Thoracic aorta (tissue), 2 donors: ENCODE data around the gene KLHL2. TPM values are rescaled to one million over a fixed set of nuclear protein-coding genes. Genes with fewer than 3 reads are reported as not detected.

Experiments used
- ATAC-seq: fragments of 150-250 bp; one replicate; pipeline ENCODE4 v1.8.0; 2017; ENCODE audit warnings: low read depth; ENCODE audit not compliant: insufficient number of reproducible peaks, low FRiP score
- DNase-seq: peaks from one replicate; pipeline ENCODE4 v3.0.0-alpha.2; 2020; ENCODE audit warnings: low spot score
- H3K27ac ChIP-seq, 2 donors: fragments of 200-600 bp; sonication (generic); 1 replicate in 1 of 2; 2 replicates in 1 of 2; pipeline ENCODE4 v1.5.1; 2016; ENCODE audit warnings: mild to moderate bottlenecking in 2 of 2, moderate library complexity in 2 of 2
- H3K27me3 ChIP-seq: fragments of 200-600 bp; sonication (generic); replicated peaks from 2 replicates; pipeline ENCODE4 v1.6.0; 2016; ENCODE audit warnings: mild to moderate bottlenecking; ENCODE audit not compliant: insufficient read depth
- H3K36me3 ChIP-seq: fragments of 200-600 bp; sonication (generic); one replicate; pipeline ENCODE4 v1.5.1; 2016
- H3K4me1 ChIP-seq, 2 donors: fragments of 200-600 bp; sonication (generic); 1 replicate in 1 of 2; 2 replicates in 1 of 2; pipeline versions ENCODE4 v1.5.1 to v1.6.0; 2016; ENCODE audit warnings: low read depth in 2 of 2, mild to moderate bottlenecking in 1 of 2; ENCODE audit not compliant: control insufficient read depth in 1 of 2
- H3K4me3 ChIP-seq: fragments of 200-600 bp; sonication (generic); 2 replicates; pipeline ENCODE4 v1.5.1; 2016; ENCODE audit warnings: mild to moderate bottlenecking
- H3K9me3 ChIP-seq: fragments of 200-600 bp; sonication (generic); 2 replicates; pipeline ENCODE4 v1.5.1; 2016
- CTCF ChIP-seq: fragments of 200-600 bp; sonication (generic); IDR thresholded peaks from one replicate; pipeline ENCODE4 v1.5.1; 2019; ENCODE audit warnings: antibody characterized with exemption
- total RNA-seq, 2 donors: library from RNA; depleted of rRNA; stranded (reverse); fragments of >200 nt; gene quantifications; one replicate each; pipeline versions ENCODE4 v1.1.0 to v1.2.3, GENCODE V29; 2016

Gene KLHL2
- total RNA-seq, 2 donors from 2014 or later, result 13.5 to 48.2 TPM

DNA sequence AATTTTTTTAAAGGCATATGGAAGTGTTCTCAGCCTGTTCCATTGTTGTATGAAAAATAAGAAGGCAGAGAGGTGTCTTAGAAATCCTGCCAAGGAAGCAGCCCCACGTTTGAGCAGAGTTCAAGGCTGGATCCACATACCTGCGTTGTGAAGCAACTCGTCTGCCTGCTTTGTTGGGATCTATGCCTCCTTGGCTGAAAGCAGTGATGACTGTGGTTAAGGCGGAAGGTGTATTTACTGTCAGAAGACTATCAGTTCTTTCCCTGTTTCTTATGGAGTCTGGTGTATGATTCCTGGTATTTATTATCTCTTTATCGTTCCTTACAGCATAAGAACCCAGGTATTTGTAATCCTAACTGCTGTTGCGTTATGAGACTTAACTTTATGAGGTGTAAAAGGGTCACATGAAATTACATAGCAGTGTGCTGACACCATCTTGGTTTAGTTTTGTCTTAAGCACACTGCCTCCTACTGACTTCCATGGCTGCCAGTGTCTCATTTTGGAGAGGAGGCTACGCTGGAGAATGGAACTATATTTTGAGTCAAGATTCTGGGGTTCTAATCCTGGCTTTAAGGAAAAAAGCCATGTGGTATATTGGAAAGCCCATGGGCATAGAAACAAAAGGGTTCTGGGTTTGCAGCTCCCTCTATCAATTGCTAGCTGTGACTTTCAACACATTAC, 117.0 kb downstream of the KLHL2 start:
- H3K27ac ChIP-seq, result no peak overlapping the region
- peaks cover 7 to 22% of the 10 kb centered on the region in 2 donors for H3K4me1 ChIP-seq
- H3K4me3 ChIP-seq, result no peak overlapping the region
- ATAC-seq (no peak), DNase-seq (no peak)
- no peaks in the 10 kb centered on the region for H3K9me3 ChIP-seq
- TF ChIP-seq CTCF, result no peak
- H3K27me3 ChIP-seq, result no peaks in the 10 kb centered on the region
- no peaks in the 10 kb centered on the region for H3K36me3 ChIP-seq

- no peak for TF ChIP-seq CTCF
- ATAC-seq (no peak), DNase-seq (no peak)
- Histone ChIP-seq H3K27ac (no peak overlapping the region), H3K4me3 (no peak overlapping the region), H3K4me1 (peaks cover 7 to 26% of the 10 kb centered on the region in 2 donors), H3K36me3 (no peaks in the 10 kb centered on the region), H3K27me3 (no peaks in the 10 kb centered on the region), H3K9me3 (no peaks in the 10 kb centered on the region)
These were observed 117.5 kb downstream of the KLHL2 start for GRCh38 chr4:165324918-165325304.

DNA sequence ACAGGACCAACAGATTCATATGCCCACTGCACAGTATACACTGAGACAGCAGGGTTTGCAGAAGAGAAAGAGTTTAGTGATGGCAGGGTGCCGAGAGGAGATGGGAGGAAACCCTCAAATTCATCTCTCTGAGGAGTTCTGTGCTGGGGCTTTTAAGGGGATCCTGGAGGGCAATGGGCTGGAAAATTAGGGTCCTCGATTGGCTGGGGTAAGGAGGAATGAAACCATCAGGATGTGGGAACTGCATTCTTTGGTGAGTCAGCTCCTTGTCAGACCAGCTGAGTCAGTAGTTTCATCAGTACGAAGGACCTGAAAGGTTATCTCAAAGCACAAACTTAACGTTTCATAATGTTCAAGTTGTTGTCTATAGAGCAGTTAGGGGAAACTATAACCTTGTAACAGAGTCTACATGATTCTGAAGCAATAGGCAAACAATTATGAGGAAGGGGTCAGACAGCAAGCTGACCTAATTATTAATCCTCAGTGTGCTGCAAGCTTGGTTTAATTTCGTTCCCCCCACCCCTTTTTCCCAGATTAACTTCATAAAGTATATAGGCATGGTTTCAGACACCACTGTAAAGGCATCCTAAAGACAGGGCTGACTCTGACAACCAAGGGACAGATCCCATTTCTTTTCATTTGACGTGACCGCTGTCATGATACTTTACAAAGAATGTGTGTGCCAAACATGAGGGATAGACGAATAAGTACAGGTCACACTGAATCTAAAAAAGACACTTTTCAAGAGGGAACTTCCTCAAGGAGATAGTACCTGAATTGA, 118.6 kb downstream of the KLHL2 start:
- H3K36me3 ChIP-seq, result no peaks in the 10 kb centered on the region
- no peaks in the 10 kb centered on the region for H3K9me3 ChIP-seq
- peak overlapping the region in 1 of 2 donors; percentile 68 for H3K27ac ChIP-seq
- no peak for DNase-seq
- peaks cover 7 to 36% of the 10 kb centered on the region in 2 donors for H3K4me1 ChIP-seq
- H3K27me3 ChIP-seq, result no peaks in the 10 kb centered on the region
- H3K4me3 ChIP-seq, result peak overlapping the region; percentile 83
- no peak for TF ChIP-seq CTCF
- ATAC-seq, result no peak

GRCh38 chr4:165326831-165327210, 119.5 kb downstream of the KLHL2 start:
- TF ChIP-seq CTCF, result no peak
- ATAC-seq, result no peak

More at GRCh38 chr4:165326831-165327210, 119.5 kb downstream of the KLHL2 start:
- H3K9me3 ChIP-seq, result no peaks in the 10 kb centered on the region
- H3K36me3 ChIP-seq, result no peaks in the 10 kb centered on the region
- H3K27ac ChIP-seq, result peak overlapping the region; percentile 68 to 87
- no peak for DNase-seq
- no peaks in the 10 kb centered on the region for H3K27me3 ChIP-seq
- peak overlapping the region; percentile 83 for H3K4me3 ChIP-seq
- peaks cover 7 to 38% of the 10 kb centered on the region in 2 donors for H3K4me1 ChIP-seq
